Ovary (tissue), 9 donors: ENCODE results near the gene TMEM236. TPM values are rescaled to one million over a fixed set of nuclear protein-coding genes. Genes with fewer than 3 reads are reported as not detected.

ENCODE experiments used
- DNase-seq, 5 donors: peaks; one replicate each; pipeline ENCODE4 v3.0.0-alpha.2; 2019 to 2020
- H3K27ac ChIP-seq, 2 donors: fragments of 200-600 bp; one replicate each; pipeline versions ENCODE4 v1.5.1 to v1.8.0; 2019 to 2022
- H3K27me3 ChIP-seq: fragments of 200-600 bp; one replicate; pipeline ENCODE4 v1.8.0; 2022
- H3K36me3 ChIP-seq: fragments of 200-600 bp; sonication (generic); one replicate; pipeline ENCODE4 v1.5.1; 2019
- H3K4me1 ChIP-seq: one replicate; pipeline ENCODE4 v1.8.1; 2013; ENCODE audit warnings: mild to moderate bottlenecking, moderate library complexity; ENCODE audit not compliant: insufficient read depth
- H3K4me3 ChIP-seq: fragments of 200-600 bp; sonication (generic); one replicate; pipeline ENCODE4 v1.5.1; 2017
- H3K9me3 ChIP-seq, 2 donors: fragments of 200-600 bp in 1 of 2; sonication (generic) in 1 of 2; one replicate each; pipeline versions ENCODE4 v1.5.1 to v1.8.1; 2013 to 2019; ENCODE audit warnings: mild to moderate bottlenecking in 1 of 2, moderate library complexity in 1 of 2
- EP300 ChIP-seq: sonication (generic); formaldehyde crosslinking; IDR thresholded peaks from one replicate; pipeline ENCODE4 v1.6.1; 2017; ENCODE audit warnings: antibody characterized with exemption
- POLR2A ChIP-seq: fragments of 450-650 bp; IDR thresholded peaks from one replicate; pipeline ENCODE4 v1.6.1; 2017; ENCODE audit warnings: antibody characterized with exemption, mild to moderate bottlenecking, moderate library complexity
- WGBS, 3 donors: extraction: QIAGEN DNeasy Blood & Tissue Kit in 1 of 3; methylation state at CpG; one replicate each; pipeline versions ENCODE4 v1.1.5 to v1.1.7; 2013 to 2017; 5-methylcytosine and 5-hydroxymethylcytosine counted together
- intact Hi-C, 4 donors: fragments of 100-400 bp; cut with DNase I; formaldehyde crosslinking; loops; one replicate each; pipeline versions ENCODE4 v1.11.0 to v1.15.1; 2022 to 2023
- polyA plus RNA-seq, 2 donors: library from polyadenylated mRNA; stranded (reverse); fragments of 200-250 nt in 1 of 2; fragments of 350-450 nt in 1 of 2; fragmentation: Illumina TruSeq in 1 of 2; extraction: RNeasy Lipid Tissue Mini Kit (QIAGEN cat#74804) in 1 of 2; gene quantifications; one replicate each; pipeline ENCODE4 v1.2.3, GENCODE V29; 2013 to 2014
- total RNA-seq, 7 donors: library from RNA; depleted of rRNA in 2 of 7; stranded (reverse); fragments of >200 nt in 2 of 7; fragmentation: NEBNext Ultra II Directional in 3 of 7; extraction: Animal tissue kit (Norgen Biotek cat#: 25700) in 3 of 7; gene quantifications; one replicate each; pipeline versions ENCODE4 v1.1.0 to v1.2.4, GENCODE V29; 2016 to 2023
- TF ChIP-seq, protein P1 (sequence below), 3 donors: fragments of 450-650 bp in 2 of 3; fragments of 200-600 bp in 1 of 3; IDR thresholded peaks; one replicate each; pipeline versions ENCODE4 v1.5.1 to v1.8.0; 2016 to 2022; ENCODE audit warnings: antibody characterized with exemption in 3 of 3, mild to moderate bottlenecking in 1 of 3
- donor health status: DM: no; HTN: no; CAD: no; lungs with moderate emphysema.
- donor health status: DM: no; HTN: no; CAD: no.
- donor health status: Bipolar disorder and iron deficiency.
- donor health status: DM: yes; HTN: yes; CAD: no.
- donor health status: DM: no; HTN: no; CAD: no.
- donor health status: DM: yes; HTN: yes; CAD: no.

The TMEM236 gene
- total and polyA plus RNA-seq, 9 donors, result 0.11 to 0.72 (median 0.32) TPM

GRCh38 chr10:17831341-17831740, 79.3 kb downstream of the TMEM236 start:
- H3K9me3 ChIP-seq, result no peaks in the 10 kb centered on the region
- no peak for TF ChIP-seq EP300
- TF ChIP-seq, protein P1, sequence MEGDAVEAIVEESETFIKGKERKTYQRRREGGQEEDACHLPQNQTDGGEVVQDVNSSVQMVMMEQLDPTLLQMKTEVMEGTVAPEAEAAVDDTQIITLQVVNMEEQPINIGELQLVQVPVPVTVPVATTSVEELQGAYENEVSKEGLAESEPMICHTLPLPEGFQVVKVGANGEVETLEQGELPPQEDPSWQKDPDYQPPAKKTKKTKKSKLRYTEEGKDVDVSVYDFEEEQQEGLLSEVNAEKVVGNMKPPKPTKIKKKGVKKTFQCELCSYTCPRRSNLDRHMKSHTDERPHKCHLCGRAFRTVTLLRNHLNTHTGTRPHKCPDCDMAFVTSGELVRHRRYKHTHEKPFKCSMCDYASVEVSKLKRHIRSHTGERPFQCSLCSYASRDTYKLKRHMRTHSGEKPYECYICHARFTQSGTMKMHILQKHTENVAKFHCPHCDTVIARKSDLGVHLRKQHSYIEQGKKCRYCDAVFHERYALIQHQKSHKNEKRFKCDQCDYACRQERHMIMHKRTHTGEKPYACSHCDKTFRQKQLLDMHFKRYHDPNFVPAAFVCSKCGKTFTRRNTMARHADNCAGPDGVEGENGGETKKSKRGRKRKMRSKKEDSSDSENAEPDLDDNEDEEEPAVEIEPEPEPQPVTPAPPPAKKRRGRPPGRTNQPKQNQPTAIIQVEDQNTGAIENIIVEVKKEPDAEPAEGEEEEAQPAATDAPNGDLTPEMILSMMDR (IDR thresholded peaks at IDR 0.05), result no peak
- TF ChIP-seq POLR2A, result no peak
- no peak overlapping the region for H3K27ac ChIP-seq
- H3K36me3 ChIP-seq, result no peaks in the 10 kb centered on the region
- H3K27me3 ChIP-seq, result no peaks in the 10 kb centered on the region
- H3K4me3 ChIP-seq, result no peak overlapping the region
- no peak for DNase-seq
- WGBS, 3 donors, result 92 to 94% (median 92%) methylated on average over 1 of the region's 1 CpG
- peaks cover under 1% of the 10 kb centered on the region for H3K4me1 ChIP-seq
- intact Hi-C loops, result loop anchor here in 1 of 4 donors (10.0 kb wide), 1 partner anchor 227 kb away; no protein-coding TSS in a partner anchor

GRCh38 chr10:17831896-17832295, 79.9 kb downstream of the TMEM236 start:
- no peaks in the 10 kb centered on the region for H3K9me3 ChIP-seq
- WGBS, 3 donors, result 76 to 86% (median 81%) methylated on average over 6 of the region's 6 CpGs
- DNase-seq, result no peak
- TF ChIP-seq EP300 (no peak), POLR2A (no peak)
- TF ChIP-seq, protein P1 (IDR thresholded peaks at IDR 0.05), result no peak
- no peaks in the 10 kb centered on the region for H3K36me3 ChIP-seq
- no peak overlapping the region for H3K4me3 ChIP-seq
- no peaks in the 10 kb centered on the region for H3K27me3 ChIP-seq
- no peak overlapping the region for H3K27ac ChIP-seq
- intact Hi-C loops, result loop anchor here in 1 of 4 donors (10.0 kb wide), 1 partner anchor 227 kb away; no protein-coding TSS in a partner anchor
- H3K4me1 ChIP-seq, result peaks cover 1% of the 10 kb centered on the region

GRCh38 chr10:17833656-17834055, 81.7 kb downstream of the TMEM236 start:
- intact Hi-C loops, result loop anchor here in 1 of 4 donors (10.0 kb wide), 1 partner anchor 229 kb away; no protein-coding TSS in a partner anchor
- Histone ChIP-seq H3K36me3 (no peaks in the 10 kb centered on the region), H3K27me3 (no peaks in the 10 kb centered on the region), H3K4me3 (no peak overlapping the region), H3K4me1 (peaks cover 3% of the 10 kb centered on the region), H3K27ac (no peak overlapping the region), H3K9me3 (no peaks in the 10 kb centered on the region)
- DNase-seq, result no peak
- 85 to 91% (median 85%) methylated on average over 6 of the region's 6 CpGs for WGBS, 3 donors
- TF ChIP-seq, protein P1 (IDR thresholded peaks at IDR 0.05), result no peak
- TF ChIP-seq EP300 (no peak), POLR2A (no peak)

- Histone ChIP-seq H3K27me3 (no peaks in the 10 kb centered on the region), H3K4me1 (peaks cover 3% of the 10 kb centered on the region), H3K4me3 (no peak overlapping the region), H3K9me3 (no peaks in the 10 kb centered on the region), H3K36me3 (no peaks in the 10 kb centered on the region), H3K27ac (no peak overlapping the region)
- 26 to 50% (median 42%) methylated on average over 1 of the region's 1 CpG for WGBS, 3 donors
- DNase-seq, result no peak
- TF ChIP-seq POLR2A, result no peak
- TF ChIP-seq, protein P1 (IDR thresholded peaks at IDR 0.05), result no peak
- intact Hi-C loops, result loop anchor here in 1 of 4 donors (10.0 kb wide), 1 partner anchor 231 kb away; no protein-coding TSS in a partner anchor
These were observed 83.7 kb downstream of the TMEM236 start for GRCh38 chr10:17835688-17836087.
